Measurements from ENCODE around the gene RALGPS2. TPM values are rescaled to one million over a fixed set of nuclear protein-coding genes. Genes with fewer than 3 reads are reported as not detected.

The RALGPS2 gene
- total and polyA plus RNA-seq, 10 donors = 25.6 to 118 (median 77.2) TPM

DNA sequence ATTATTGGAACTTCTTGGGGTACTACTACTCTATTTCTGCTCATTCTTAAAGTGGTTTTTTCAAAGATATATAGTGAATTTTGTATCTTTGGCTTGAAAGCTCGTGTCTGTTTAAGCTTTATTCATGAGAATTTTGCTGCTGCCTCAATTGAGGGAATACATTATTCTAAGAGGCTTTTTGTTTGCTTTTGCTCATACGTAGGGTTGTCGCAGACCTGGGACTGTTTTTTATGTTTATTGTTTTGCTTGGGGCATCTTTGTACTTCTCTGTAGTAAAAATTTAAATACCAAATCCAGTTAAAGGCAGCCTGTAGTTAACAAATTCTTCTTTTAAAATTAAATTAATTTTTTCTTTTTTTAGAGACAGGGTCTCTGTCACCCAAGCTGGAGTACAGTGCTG is 83.5 kb downstream of the RALGPS2 start:
- WGBS, 5 donors = 91 to 96% (median 93%) methylated on average over 3 of the region's 3 CpGs
- no peak overlapping the region for H3K27ac ChIP-seq
- intact Hi-C loops (cut with DNase I; ENCODE audit: low total_unique reads) = no loop called here
- no peak for DNase-seq
- no peaks in the 10 kb centered on the region for H3K9me3 ChIP-seq
- H3K27me3 ChIP-seq (replicated peaks in 1 of 7) = no peaks in the 10 kb centered on the region
- no peaks in the 10 kb centered on the region for H3K4me1 ChIP-seq
- H3K4me3 ChIP-seq = no peak overlapping the region
- peaks cover 0 to 50% (median 18%) of the 10 kb centered on the region in 6 donors for H3K36me3 ChIP-seq
- TF ChIP-seq POLR2A (IDR thresholded peaks at IDR 0.05) = no peak
- TF ChIP-seq, protein P1, sequence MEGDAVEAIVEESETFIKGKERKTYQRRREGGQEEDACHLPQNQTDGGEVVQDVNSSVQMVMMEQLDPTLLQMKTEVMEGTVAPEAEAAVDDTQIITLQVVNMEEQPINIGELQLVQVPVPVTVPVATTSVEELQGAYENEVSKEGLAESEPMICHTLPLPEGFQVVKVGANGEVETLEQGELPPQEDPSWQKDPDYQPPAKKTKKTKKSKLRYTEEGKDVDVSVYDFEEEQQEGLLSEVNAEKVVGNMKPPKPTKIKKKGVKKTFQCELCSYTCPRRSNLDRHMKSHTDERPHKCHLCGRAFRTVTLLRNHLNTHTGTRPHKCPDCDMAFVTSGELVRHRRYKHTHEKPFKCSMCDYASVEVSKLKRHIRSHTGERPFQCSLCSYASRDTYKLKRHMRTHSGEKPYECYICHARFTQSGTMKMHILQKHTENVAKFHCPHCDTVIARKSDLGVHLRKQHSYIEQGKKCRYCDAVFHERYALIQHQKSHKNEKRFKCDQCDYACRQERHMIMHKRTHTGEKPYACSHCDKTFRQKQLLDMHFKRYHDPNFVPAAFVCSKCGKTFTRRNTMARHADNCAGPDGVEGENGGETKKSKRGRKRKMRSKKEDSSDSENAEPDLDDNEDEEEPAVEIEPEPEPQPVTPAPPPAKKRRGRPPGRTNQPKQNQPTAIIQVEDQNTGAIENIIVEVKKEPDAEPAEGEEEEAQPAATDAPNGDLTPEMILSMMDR (IDR thresholded peaks at IDR 0.05 in 8 of 11, conservative IDR thresholded peaks at IDR 0.05 in 3 of 11) = no peak
- no peak for TF ChIP-seq POLR2AphosphoS5 (IDR thresholded peaks at IDR 0.05)

DNA sequence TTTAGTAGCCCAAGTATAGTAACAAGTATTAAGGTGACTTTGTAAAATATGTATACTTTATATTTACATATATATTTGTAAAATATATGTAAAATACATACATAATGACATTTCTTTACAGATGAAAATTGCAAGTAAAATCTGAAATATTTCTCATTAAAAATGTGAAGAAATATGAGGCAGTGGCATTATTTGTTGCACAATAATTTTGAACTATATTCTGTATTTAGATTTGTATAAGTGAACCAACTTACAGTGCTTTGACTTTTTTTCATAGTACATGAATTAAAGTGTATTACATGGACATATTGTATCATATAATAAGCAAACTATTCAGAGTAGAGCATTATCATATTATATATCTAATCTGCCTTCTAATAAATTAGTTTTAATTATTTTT is 85.5 kb downstream of the RALGPS2 start:
- Histone ChIP-seq H3K27ac (no peak overlapping the region), H3K36me3 (peaks cover 0 to 68% (median 23%) of the 10 kb centered on the region in 6 donors), H3K4me1 (no peaks in the 10 kb centered on the region), H3K27me3 (replicated peaks in 1 of 7) (no peaks in the 10 kb centered on the region), H3K4me3 (no peak overlapping the region), H3K9me3 (no peaks in the 10 kb centered on the region)
- intact Hi-C loops (cut with DNase I; ENCODE audit: low total_unique reads) = no loop called here
- no peak for DNase-seq
- TF ChIP-seq POLR2A (IDR thresholded peaks at IDR 0.05) = no peak
- TF ChIP-seq, protein P1 (IDR thresholded peaks at IDR 0.05 in 8 of 11, conservative IDR thresholded peaks at IDR 0.05 in 3 of 11) = no peak
- no peak for TF ChIP-seq POLR2AphosphoS5 (IDR thresholded peaks at IDR 0.05)

DNA sequence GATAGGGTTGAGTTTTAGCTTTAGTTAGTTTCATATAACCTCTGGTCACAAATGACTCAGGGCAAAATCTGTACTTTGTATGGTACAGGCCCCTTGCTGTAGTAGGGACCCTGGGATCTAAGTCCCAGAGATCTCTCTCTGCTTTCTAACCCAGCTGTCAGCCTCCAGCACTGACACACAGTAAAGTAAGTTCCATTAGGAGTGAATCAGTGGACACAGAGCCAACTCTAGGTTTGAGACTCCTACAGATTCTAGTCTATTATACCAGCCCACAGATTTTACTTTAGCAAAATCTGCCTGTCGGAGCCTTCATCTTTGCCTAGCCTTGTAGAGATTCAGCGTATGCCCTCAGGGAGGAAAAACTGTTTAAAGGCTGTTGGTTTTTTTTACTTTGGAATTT is 93.4 kb downstream of the RALGPS2 start:
- 92 to 98% (median 96%) methylated on average over 2 of the region's 2 CpGs for WGBS, 5 donors
- intact Hi-C loops (cut with DNase I; ENCODE audit: low total_unique reads) = no loop called here
- DNase-seq = no peak

DNA sequence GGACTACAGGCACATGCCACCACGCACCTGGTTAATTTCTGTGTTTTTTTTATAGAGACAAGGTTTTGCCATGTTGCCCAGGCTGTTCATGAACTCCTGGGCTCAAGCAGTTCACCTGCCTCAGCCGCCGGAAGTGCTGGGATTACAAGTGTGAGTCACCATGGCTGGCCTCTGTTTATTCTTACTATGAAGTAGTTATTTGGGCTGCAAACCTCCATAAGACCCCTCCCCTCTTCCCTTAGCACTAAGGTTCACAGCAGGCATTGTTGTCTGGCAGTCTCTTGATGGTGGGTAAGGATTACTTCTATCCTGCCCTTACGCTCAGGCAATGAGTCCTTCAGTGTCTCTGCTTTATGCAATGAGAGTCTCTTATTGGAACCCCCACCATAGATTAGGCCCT is 94.1 kb downstream of the RALGPS2 start:
- Histone ChIP-seq H3K27me3 (replicated peaks in 1 of 7) (no peaks in the 10 kb centered on the region), H3K27ac (no peak overlapping the region), H3K4me1 (no peaks in the 10 kb centered on the region), H3K9me3 (no peaks in the 10 kb centered on the region), H3K4me3 (no peak overlapping the region), H3K36me3 (peaks cover 0 to 73% (median 14%) of the 10 kb centered on the region in 6 donors)
- intact Hi-C loops (cut with DNase I; ENCODE audit: low total_unique reads) = no loop called here
- WGBS, 5 donors = 88 to 98% (median 95%) methylated on average over 4 of the region's 4 CpGs
- no peak for DNase-seq
- TF ChIP-seq POLR2A (IDR thresholded peaks at IDR 0.05) (no peak), POLR2AphosphoS5 (IDR thresholded peaks at IDR 0.05) (no peak)
- TF ChIP-seq, protein P1 (IDR thresholded peaks at IDR 0.05 in 8 of 11, conservative IDR thresholded peaks at IDR 0.05 in 3 of 11) = no peak

More for the DNA sequence above, 93.4 kb downstream of the RALGPS2 start:
- TF ChIP-seq POLR2A (IDR thresholded peaks at IDR 0.05) (no peak), POLR2AphosphoS5 (IDR thresholded peaks at IDR 0.05) (no peak)
- TF ChIP-seq, protein P1 (IDR thresholded peaks at IDR 0.05 in 8 of 11, conservative IDR thresholded peaks at IDR 0.05 in 3 of 11) = no peak
- Histone ChIP-seq H3K36me3 (peaks cover 0 to 72% (median 12%) of the 10 kb centered on the region in 6 donors), H3K27ac (no peak overlapping the region), H3K4me3 (no peak overlapping the region), H3K4me1 (no peaks in the 10 kb centered on the region), H3K9me3 (no peaks in the 10 kb centered on the region), H3K27me3 (replicated peaks in 1 of 7) (no peaks in the 10 kb centered on the region)

Data from spleen (tissue), 11 donors.